Panc1 (cell line): ENCODE results near the gene GID8. TPM values are rescaled to one million over a fixed set of nuclear protein-coding genes. Genes with fewer than 3 reads are reported as not detected.

Source experiments
- ATAC-seq: fragments of 200-7000 bp; cut with Tn5 transposase; 2 replicates; pipeline ENCODE4 v1.9.1; 2020; ENCODE audit warnings: mild to moderate bottlenecking, moderate library complexity
- BruUV-seq: library from RNA; stranded (reverse); fragments of 400-500 nt; replicated peaks from 2 replicates; lab custom pipeline; 2021; lab: Mats Ljungman, UMichigan
- CTCF ChIA-PET: fragments of 300-600 bp; sonication (Branson Sonifier 250); formaldehyde crosslinking; loops from one replicate; lab custom pipeline; 2022; ENCODE audit warnings: antibody characterized with exemption; lab: Charles Lee
- POLR2A ChIA-PET: fragments of 300-600 bp; sonication (Branson Sonifier 250); formaldehyde crosslinking; loops from one replicate; lab custom pipeline; 2022; ENCODE audit warnings: antibody characterized with exemption; lab: Charles Lee
- DNase-seq: peaks from one replicate; pipeline ENCODE4 v3.0.0-alpha.2; 2010; ENCODE audit warnings: low read depth, low spot score
- H3K27ac ChIP-seq: 2 replicates; pipeline ENCODE4 v1.5.1; 2011; ENCODE audit warnings: mild to moderate bottlenecking, low read length, inconsistent platforms
- H3K27me3 ChIP-seq: fragments of 200-500 bp; sonication (Bioruptor generic); 2 replicates; pipeline ENCODE4 v1.6.0; 2014; ENCODE audit warnings: low read length, inconsistent platforms; ENCODE audit not compliant: control insufficient read depth, insufficient read depth
- H3K36me3 ChIP-seq: fragments of 200-500 bp; sonication (Bioruptor generic); 2 replicates; pipeline ENCODE4 v1.5.1; 2014; ENCODE audit warnings: inconsistent platforms, mild to moderate bottlenecking, low read length, moderate library complexity; ENCODE audit not compliant: control insufficient read depth, insufficient read depth
- H3K4me1 ChIP-seq: 2 replicates; pipeline ENCODE4 v1.5.1; 2011; ENCODE audit warnings: inconsistent platforms, mild to moderate bottlenecking, low read length, moderate library complexity; ENCODE audit not compliant: control insufficient read depth, insufficient read depth
- H3K4me3 ChIP-seq, 2 experiments: 2 replicates each; pipeline ENCODE4 v1.5.1; 2011 to 2012; ENCODE audit warnings: low read depth in 2 of 2, low read length in 2 of 2, mild to moderate bottlenecking in 2 of 2, inconsistent platforms in 1 of 2, moderate library complexity in 1 of 2
- H3K9me3 ChIP-seq: fragments of 200-500 bp; sonication (Bioruptor generic); 2 replicates; pipeline ENCODE4 v1.5.1; 2014; ENCODE audit warnings: low read depth, mild to moderate bottlenecking, inconsistent platforms, low read length, moderate library complexity; ENCODE audit not compliant: control insufficient read depth, insufficient read depth
- CTCF ChIP-seq: fragments of 450-650 bp; IDR thresholded peaks from 2 replicates; pipeline ENCODE4 v1.5.1; 2017; ENCODE audit warnings: mild to moderate bottlenecking
- POLR2AphosphoS5 ChIP-seq: IDR thresholded peaks from 2 replicates; pipeline ENCODE4 v1.6.1; 2012; ENCODE audit warnings: mild to moderate bottlenecking, low read depth, low read length, moderate library complexity
- REST ChIP-seq, 2 experiments: IDR thresholded peaks; 2 replicates each; pipeline ENCODE4 v1.6.1; 2011 to 2012; ENCODE audit warnings: low read depth in 2 of 2, control low read depth in 1 of 2, low read length in 1 of 2, mild to moderate bottlenecking in 1 of 2, moderate library complexity in 1 of 2; ENCODE audit not compliant: insufficient read depth in 1 of 2
- SIN3A ChIP-seq: IDR thresholded peaks from 2 replicates; pipeline ENCODE4 v1.6.1; 2012; ENCODE audit warnings: low read depth, mild to moderate bottlenecking, low read length, moderate library complexity, borderline replicate concordance; ENCODE audit not compliant: insufficient read depth
- TCF7L2 ChIP-seq: IDR thresholded peaks from 2 replicates; pipeline ENCODE4 v1.6.1; 2011; ENCODE audit warnings: mild to moderate bottlenecking, low read depth, low read length, inconsistent platforms
- in situ Hi-C: cut with HindIII; loops from 2 replicates; pipeline ENCODE4 v1.10.0; 2016; ENCODE audit warnings: low sequenced_read_pairs, low pct_unique_long_range_greater_than_20kb
- intact Hi-C: fragments of 100-400 bp; cut with micrococcal nuclease; formaldehyde crosslinking; loops from one replicate; pipeline ENCODE4 v1.10.0; 2022; ENCODE audit not compliant: unreplicated experiment
- total RNA-seq: library from RNA; stranded (reverse); gene quantifications from one replicate; pipeline ENCODE4 v1.2.1, GENCODE V29; 2021; ENCODE audit not compliant: unreplicated experiment

Gene GID8
- total RNA-seq, 1 experiment from 2014 or later = 37.3 TPM

GRCh38 chr20:62898970-62899632, 38.8 kb upstream of the GID8 start:
- intact Hi-C loops = no loop called here
- H3K4me1 ChIP-seq = peaks cover 24% of the 10 kb centered on the region
- no peaks in the 10 kb centered on the region for H3K27me3 ChIP-seq
- POLR2A ChIA-PET = interaction anchor here (0.6 kb wide), 1 partner anchor 16 kb away, joined by 4 read pairs; no protein-coding TSS in a partner anchor
- TF ChIP-seq REST (IDR thresholded peaks at IDR 0.05; ENCODE audit: insufficient read depth in 1 of 2, low read depth in 2 of 2, low read length in 1 of 2) (no peak), POLR2AphosphoS5 (0 out of 2 replicates have a peak, but pooled peaks have one; percentile 6)
- CTCF ChIA-PET = interaction anchor here (1.0 kb wide), 1 partner anchor 9 kb away, joined by 3 read pairs; no protein-coding TSS in a partner anchor
- no peak overlapping the region for H3K27ac ChIP-seq
- H3K9me3 ChIP-seq = no peaks in the 10 kb centered on the region
- ATAC-seq (no peak), DNase-seq (no peak)
- no peak overlapping the region for H3K4me3 ChIP-seq
- no TSS peak for BruUV-seq
- in situ Hi-C loops = no loop called here
- H3K36me3 ChIP-seq = peaks cover 25% of the 10 kb centered on the region

- peak; percentile 16; the same call in 1 of the 2 replicates for ATAC-seq
- CTCF ChIA-PET = interaction anchor here (1.0 kb wide), 1 partner anchor 9 kb away, joined by 3 read pairs; no protein-coding TSS in a partner anchor
- POLR2A ChIA-PET = interaction anchor here (0.6 kb wide), 1 partner anchor 15 kb away, joined by 4 read pairs; no protein-coding TSS in a partner anchor
These were observed 38.3 kb upstream of the GID8 start for GRCh38 chr20:62899633-62900051.

More at GRCh38 chr20:62899633-62900051, 38.3 kb upstream of the GID8 start:
- BruUV-seq = no TSS peak
- intact Hi-C loops (no loop called here), in situ Hi-C loops (no loop called here)
- Histone ChIP-seq H3K27me3 (no peaks in the 10 kb centered on the region), H3K27ac (no peak overlapping the region), H3K36me3 (peaks cover 25% of the 10 kb centered on the region), H3K4me1 (peaks cover 24% of the 10 kb centered on the region), H3K4me3 (no peak overlapping the region), H3K9me3 (no peaks in the 10 kb centered on the region)
- TF ChIP-seq POLR2AphosphoS5 (no peak), TCF7L2 (no peak), SIN3A (no peak), CTCF (no peak), REST (IDR thresholded peaks at IDR 0.05; ENCODE audit: insufficient read depth in 1 of 2, low read depth in 2 of 2, low read length in 1 of 2) (no peak)
- DNase-seq = no peak
